ENCODE measurements around the gene PRKACG.

DNA sequence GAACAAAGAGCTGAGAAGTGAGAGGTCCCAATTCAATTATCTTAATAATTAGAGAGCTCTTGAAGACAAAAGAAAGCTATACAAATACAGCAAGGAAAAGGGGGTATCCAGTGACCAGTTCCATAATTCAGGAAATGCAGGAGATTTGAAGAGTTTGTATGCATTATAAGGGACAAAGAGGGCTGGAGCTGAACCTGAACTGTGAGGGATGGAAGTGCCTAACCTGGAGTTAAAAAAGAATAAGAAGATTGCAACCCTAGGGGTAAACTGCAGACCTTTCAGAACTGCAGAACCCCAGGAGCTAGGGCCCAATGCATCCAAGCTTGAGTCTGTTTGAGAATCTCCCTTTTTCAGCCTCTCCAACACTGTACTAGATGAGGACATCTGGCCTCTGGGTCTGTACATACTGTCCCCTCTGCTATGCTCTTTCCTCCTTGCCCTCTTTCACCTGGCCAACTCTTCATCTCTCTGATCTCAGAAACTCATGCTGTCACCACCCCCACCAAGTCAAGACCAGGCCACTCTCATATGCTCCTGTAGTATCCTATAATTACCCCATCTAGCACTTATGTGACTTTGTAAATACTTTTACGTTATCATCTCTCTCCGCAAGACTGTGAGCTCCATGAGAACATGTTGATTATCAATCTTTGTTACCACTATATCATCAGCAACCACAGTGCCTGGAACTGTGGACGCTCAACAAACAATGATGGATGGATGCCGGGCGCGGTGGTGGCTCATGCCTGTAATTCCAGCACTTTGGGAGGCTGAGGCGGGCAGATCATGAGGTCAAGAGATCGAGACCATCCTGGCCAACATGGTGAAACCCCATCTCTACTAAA is 6.6 kb upstream of the PRKACG start:
- TF ChIP-seq, protein P1, sequence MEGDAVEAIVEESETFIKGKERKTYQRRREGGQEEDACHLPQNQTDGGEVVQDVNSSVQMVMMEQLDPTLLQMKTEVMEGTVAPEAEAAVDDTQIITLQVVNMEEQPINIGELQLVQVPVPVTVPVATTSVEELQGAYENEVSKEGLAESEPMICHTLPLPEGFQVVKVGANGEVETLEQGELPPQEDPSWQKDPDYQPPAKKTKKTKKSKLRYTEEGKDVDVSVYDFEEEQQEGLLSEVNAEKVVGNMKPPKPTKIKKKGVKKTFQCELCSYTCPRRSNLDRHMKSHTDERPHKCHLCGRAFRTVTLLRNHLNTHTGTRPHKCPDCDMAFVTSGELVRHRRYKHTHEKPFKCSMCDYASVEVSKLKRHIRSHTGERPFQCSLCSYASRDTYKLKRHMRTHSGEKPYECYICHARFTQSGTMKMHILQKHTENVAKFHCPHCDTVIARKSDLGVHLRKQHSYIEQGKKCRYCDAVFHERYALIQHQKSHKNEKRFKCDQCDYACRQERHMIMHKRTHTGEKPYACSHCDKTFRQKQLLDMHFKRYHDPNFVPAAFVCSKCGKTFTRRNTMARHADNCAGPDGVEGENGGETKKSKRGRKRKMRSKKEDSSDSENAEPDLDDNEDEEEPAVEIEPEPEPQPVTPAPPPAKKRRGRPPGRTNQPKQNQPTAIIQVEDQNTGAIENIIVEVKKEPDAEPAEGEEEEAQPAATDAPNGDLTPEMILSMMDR (IDR thresholded peaks at IDR 0.05) = no peak
- TF ChIP-seq ZFX (IDR thresholded peaks at IDR 0.05; ENCODE audit: borderline replicate concordance) = no peak
